LNCaP clone FGC (cell line): Measurements from ENCODE around the gene ST6GALNAC4.

Source experiments
- DNase-seq: peaks from one replicate; pipeline ENCODE4 v3.0.0-alpha.2; 2011; ENCODE audit warnings: low read depth
- H3K4me3 ChIP-seq: 2 replicates; pipeline ENCODE4 v1.5.1; 2011; ENCODE audit warnings: mild to moderate bottlenecking, low read depth, low read length, control low read depth
- TF ChIP-seq, protein P1 (sequence below): IDR thresholded peaks from 2 replicates; pipeline ENCODE4 v1.5.1; 2012; ENCODE audit warnings: mild to moderate bottlenecking; ENCODE audit not compliant: control insufficient read depth, insufficient read depth; ENCODE audit errors: extremely low read depth

ST6GALNAC4 gene

GRCh38 chr9:127929625-127929979, 12.8 kb upstream of the ST6GALNAC4 start:
- TF ChIP-seq, protein P1, sequence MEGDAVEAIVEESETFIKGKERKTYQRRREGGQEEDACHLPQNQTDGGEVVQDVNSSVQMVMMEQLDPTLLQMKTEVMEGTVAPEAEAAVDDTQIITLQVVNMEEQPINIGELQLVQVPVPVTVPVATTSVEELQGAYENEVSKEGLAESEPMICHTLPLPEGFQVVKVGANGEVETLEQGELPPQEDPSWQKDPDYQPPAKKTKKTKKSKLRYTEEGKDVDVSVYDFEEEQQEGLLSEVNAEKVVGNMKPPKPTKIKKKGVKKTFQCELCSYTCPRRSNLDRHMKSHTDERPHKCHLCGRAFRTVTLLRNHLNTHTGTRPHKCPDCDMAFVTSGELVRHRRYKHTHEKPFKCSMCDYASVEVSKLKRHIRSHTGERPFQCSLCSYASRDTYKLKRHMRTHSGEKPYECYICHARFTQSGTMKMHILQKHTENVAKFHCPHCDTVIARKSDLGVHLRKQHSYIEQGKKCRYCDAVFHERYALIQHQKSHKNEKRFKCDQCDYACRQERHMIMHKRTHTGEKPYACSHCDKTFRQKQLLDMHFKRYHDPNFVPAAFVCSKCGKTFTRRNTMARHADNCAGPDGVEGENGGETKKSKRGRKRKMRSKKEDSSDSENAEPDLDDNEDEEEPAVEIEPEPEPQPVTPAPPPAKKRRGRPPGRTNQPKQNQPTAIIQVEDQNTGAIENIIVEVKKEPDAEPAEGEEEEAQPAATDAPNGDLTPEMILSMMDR = no peak
- DNase-seq = no peak
- H3K4me3 ChIP-seq = no peak overlapping the region

GRCh38 chr9:127928676-127929624, 12.1 kb upstream of the ST6GALNAC4 start:
- TF ChIP-seq, protein P1 = no peak
- no peak overlapping the region for H3K4me3 ChIP-seq
- no peak for DNase-seq

- DNase-seq = no peak
- TF ChIP-seq, protein P1 = no peak
- no peak overlapping the region for H3K4me3 ChIP-seq
These were observed 11.3 kb upstream of the ST6GALNAC4 start for GRCh38 chr9:127927988-127928675.

DNA sequence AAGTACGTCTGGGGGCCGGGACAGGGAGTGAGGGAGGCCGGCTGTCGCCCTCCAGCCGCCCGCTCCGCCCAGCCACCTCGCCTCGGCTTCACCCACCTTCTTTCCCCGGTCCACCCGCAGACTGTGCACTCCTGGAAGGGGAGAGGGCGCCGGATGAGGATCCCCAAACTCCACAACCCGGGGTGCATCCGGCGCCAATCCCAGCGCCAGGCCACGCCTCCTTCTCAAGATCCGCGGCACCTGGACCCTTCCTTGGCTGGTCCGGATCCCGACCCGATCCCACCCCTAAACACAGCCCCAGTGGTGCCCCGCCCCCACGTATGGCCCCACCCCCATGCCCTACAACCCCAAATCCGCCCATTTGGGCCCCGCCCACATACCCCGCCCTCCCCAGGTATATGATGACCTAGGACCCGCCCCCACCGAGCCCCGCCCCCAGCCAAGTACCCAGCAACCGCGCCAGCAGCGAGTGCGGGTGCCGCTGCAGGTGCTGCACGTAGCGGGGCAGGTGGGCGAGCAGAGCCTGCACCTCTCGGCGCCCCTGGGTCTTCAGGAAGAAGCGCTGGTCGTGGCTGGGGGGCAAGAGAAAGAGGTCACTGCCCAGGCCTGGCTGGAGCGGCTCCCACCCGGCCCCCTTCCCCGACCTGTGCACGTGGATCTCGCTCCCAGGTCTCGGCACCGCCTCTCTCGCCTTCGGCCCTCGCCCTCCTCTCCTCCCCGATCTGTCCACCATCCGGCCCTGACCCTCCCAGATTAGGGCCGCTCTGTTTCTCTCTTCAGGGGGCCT, 10.6 kb upstream of the ST6GALNAC4 start:
- no peak overlapping the region for H3K4me3 ChIP-seq
- no peak for DNase-seq
- TF ChIP-seq, protein P1 = no peak

- H3K4me3 ChIP-seq = no peak overlapping the region
- TF ChIP-seq, protein P1 = no peak
- no peak for DNase-seq
These were observed 10.0 kb upstream of the ST6GALNAC4 start for GRCh38 chr9:127926906-127927200.

- TF ChIP-seq, protein P1 = no peak
- no peak overlapping the region for H3K4me3 ChIP-seq
- no peak for DNase-seq
These were observed 9.4 kb upstream of the ST6GALNAC4 start for GRCh38 chr9:127925959-127926905.
